ENCODE results near the gene SRRT.
"Not testable (repeated sequence)": the region's sequence is repeated elsewhere in the genome, so short reads cannot be mapped to it uniquely, and the experiment has no call there.

The SRRT gene

GRCh38 chr7:100874577-100875355 is at the start of gene SRRT:
Gene SRRT, plus strand, starts transcription at chr7:100875103. Its CDS starts 488 bp downstream, at chr7:100875591.
- peak; percentile 17 for FAIRE-seq

GRCh38 chr7:100825215-100825671 is 49.7 kb upstream of the SRRT start:
- no peak for FAIRE-seq

- no peak for FAIRE-seq
Observed at GRCh38 chr7:100825751-100826513, 49.0 kb upstream of the SRRT start.

GRCh38 chr7:100826514-100827329 is 48.2 kb upstream of the SRRT start:
- no peak for FAIRE-seq

- no peak for FAIRE-seq
Observed at GRCh38 chr7:100827330-100828226, 47.3 kb upstream of the SRRT start, which contains the start of gene EPHB4. Gene EPHB4, minus strand, starts transcription at chr7:100827523. Its CDS starts 493 bp downstream, at chr7:100827030.

GRCh38 chr7:100829150-100829716 is 45.7 kb upstream of the SRRT start:
- no peak for FAIRE-seq

- no peak for FAIRE-seq
Observed at GRCh38 chr7:100830396-100830795, 44.5 kb upstream of the SRRT start.

- FAIRE-seq = no peak
Observed at GRCh38 chr7:100832281-100832633, 42.6 kb upstream of the SRRT start.

- no peak for FAIRE-seq
Observed at GRCh38 chr7:100835903-100836811, 38.7 kb upstream of the SRRT start.

GRCh38 chr7:100836812-100837098 is 38.1 kb upstream of the SRRT start:
- no peak for FAIRE-seq

GRCh38 chr7:100837099-100837836 is 37.6 kb upstream of the SRRT start:
- FAIRE-seq = no peak

GRCh38 chr7:100839361-100839760 is 35.5 kb upstream of the SRRT start:
- no peak for FAIRE-seq

GRCh38 chr7:100840470-100841100 is 34.3 kb upstream of the SRRT start:
- no peak for FAIRE-seq

GRCh38 chr7:100847360-100847759 is 27.5 kb upstream of the SRRT start:
- no peak for FAIRE-seq

GRCh38 chr7:100852048-100852872 is 22.6 kb upstream of the SRRT start, which contains the start of gene SLC12A9:
Gene SLC12A9, plus strand, starts transcription at chr7:100852713. Its CDS starts 1,485 bp downstream, at chr7:100854198.
- peak; percentile 49 for FAIRE-seq

GRCh38 chr7:100854146-100854895 is 20.6 kb upstream of the SRRT start:
- no peak for FAIRE-seq

- not testable (repeated sequence) for FAIRE-seq
Observed at GRCh38 chr7:100854899-100855298, 20.0 kb upstream of the SRRT start.

GRCh38 chr7:100855515-100855914 is 19.4 kb upstream of the SRRT start:
- no peak for FAIRE-seq
